Activated naive CD8-positive, alpha-beta T cell treated with anti-CD3 and anti-CD28 coated beads for 36 hours (primary cell): ENCODE results near the gene IGLL5. TPM values are rescaled to one million over a fixed set of nuclear protein-coding genes. Genes with fewer than 3 reads are reported as not detected.
"Not testable (repeated sequence)": the region's sequence is repeated elsewhere in the genome, so short reads cannot be mapped to it uniquely, and the experiment has no call there.

Experiments used
- DNase-seq: peaks from one replicate; pipeline ENCODE4 v3.0.0; 2021
- H3K27ac Mint-ChIP-seq: one replicate; pipeline ENCODE4 v1.8.0; 2022; ENCODE audit warnings: mild to moderate bottlenecking, moderate library complexity, mixed read lengths
- H3K27me3 Mint-ChIP-seq: one replicate; pipeline ENCODE4 v1.8.0; 2022; ENCODE audit warnings: mild to moderate bottlenecking, mixed read lengths
- H3K36me3 Mint-ChIP-seq: one replicate; pipeline ENCODE4 v1.8.0; 2021; ENCODE audit warnings: mild to moderate bottlenecking, mixed read lengths
- H3K4me1 Mint-ChIP-seq: one replicate; pipeline ENCODE4 v1.8.0; 2021; ENCODE audit warnings: mixed read lengths
- H3K4me3 Mint-ChIP-seq: one replicate; pipeline ENCODE4 v1.8.0; 2022; ENCODE audit warnings: mild to moderate bottlenecking, moderate library complexity, mixed read lengths
- H3K9me3 Mint-ChIP-seq: one replicate; pipeline ENCODE4 v1.8.0; 2022; ENCODE audit warnings: mixed read lengths
- total RNA-seq, 2 experiments: library from RNA; stranded (reverse); gene quantifications; one replicate each; pipeline ENCODE4 v1.2.3, GENCODE V29; 2021

Gene IGLL5
- total RNA-seq, 2 experiments from 2014 or later: 0.62 to 0.93 TPM

DNA sequence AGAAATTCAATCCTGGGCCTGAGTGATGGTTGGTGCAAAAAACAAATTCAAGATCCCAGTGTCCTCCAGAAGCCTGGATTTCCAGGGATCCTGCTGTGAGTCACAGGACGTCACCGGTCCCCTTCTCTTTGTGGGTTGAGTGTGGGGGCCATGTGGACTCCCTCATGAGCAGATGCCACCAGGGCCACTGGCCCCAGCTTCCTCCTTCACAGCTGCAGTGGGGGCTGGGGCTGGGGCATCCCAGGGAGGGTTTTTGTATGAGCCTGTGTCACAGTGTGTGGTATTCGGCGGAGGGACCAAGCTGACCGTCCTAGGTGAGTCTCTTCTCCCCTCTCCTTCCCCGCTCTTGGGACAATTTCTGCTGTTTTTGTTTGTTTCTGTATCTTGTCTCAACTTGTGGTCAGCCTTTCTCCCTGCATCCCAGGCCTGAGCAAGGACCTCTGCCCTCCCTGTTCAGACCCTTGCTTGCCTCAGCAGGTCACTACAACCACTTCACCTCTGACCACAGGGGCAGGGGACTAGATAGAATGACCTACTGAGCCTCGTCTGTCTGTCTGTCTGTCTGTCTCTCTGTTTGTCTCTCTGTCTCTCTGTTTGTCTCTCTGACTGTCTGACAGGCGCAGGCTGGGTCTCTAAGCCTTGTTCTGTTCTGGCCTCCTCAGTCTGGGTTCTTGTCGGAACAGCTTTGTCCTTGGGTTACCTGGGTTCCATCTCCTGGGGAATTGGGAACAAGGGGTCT lies 11.9 kb downstream of the IGLL5 start:
- not testable (repeated sequence) for H3K4me1 Mint-ChIP-seq, H3K36me3 Mint-ChIP-seq, H3K27ac Mint-ChIP-seq, H3K9me3 Mint-ChIP-seq, DNase-seq, H3K4me3 Mint-ChIP-seq
- peaks cover 23% of the 10 kb centered on the region for H3K27me3 Mint-ChIP-seq

DNA sequence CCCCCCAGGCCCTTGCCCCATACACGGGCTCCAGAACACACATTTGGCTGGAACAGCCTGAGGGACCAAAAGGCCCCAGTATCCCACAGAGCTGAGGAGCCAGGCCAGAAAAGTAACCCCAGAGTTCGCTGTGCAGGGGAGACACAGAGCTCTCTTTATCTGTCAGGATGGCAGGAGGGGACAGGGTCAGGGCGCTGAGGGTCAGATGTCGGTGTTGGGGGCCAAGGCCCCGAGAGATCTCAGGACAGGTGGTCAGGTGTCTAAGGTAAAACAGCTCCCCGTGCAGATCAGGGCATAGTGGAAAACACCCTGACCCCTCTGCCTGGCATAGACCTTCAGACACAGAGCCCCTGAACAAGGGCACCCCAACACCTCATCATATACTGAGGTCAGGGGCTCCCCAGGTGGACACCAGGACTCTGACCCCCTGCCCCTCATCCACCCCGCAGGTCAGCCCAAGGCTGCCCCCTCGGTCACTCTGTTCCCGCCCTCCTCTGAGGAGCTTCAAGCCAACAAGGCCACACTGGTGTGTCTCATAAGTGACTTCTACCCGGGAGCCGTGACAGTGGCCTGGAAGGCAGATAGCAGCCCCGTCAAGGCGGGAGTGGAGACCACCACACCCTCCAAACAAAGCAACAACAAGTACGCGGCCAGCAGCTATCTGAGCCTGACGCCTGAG lies 13.1 kb downstream of the IGLL5 start:
- DNase-seq, H3K9me3 Mint-ChIP-seq, H3K27ac Mint-ChIP-seq: not testable (repeated sequence)

DNA sequence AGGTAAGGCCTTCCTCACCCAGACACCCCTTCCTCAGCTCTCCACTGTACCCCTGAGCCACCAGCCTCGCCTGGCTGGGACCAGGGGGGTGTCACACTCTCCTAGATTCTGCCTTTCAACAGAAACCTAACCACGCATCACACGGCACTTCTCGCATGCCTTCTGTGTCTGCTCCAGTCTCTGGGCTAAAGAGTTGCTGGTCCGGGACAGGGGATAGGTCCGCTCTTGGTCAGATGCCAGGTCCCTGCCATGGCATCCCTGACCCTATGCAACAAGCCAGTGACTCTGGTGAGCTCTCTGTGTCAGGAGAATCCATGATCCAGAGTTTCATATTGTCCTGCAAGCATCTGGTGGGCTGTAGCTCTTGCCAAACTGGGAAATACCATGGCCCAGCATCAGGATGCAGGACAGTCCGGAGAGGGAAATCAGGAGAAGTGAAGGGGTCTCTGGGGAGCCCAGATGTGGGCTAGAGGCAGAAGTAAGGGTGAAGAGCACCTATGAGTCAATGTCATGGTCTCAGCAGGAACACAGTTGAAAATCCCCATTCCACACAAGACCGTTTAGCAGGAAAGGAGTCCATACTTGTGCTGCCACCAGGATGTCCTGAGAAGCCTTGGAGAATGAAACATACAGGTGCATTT lies 14.1 kb downstream of the IGLL5 start:
- no peak overlapping the region for H3K4me3 Mint-ChIP-seq
- no peak overlapping the region for H3K27ac Mint-ChIP-seq
- H3K9me3 Mint-ChIP-seq: no peaks in the 10 kb centered on the region
- DNase-seq: no peak
- H3K27me3 Mint-ChIP-seq: peaks cover 7% of the 10 kb centered on the region
- H3K36me3 Mint-ChIP-seq: no peaks in the 10 kb centered on the region
- H3K4me1 Mint-ChIP-seq: peaks cover 1% of the 10 kb centered on the region

More for the DNA sequence above, 13.1 kb downstream of the IGLL5 start:
- not testable (repeated sequence) for H3K36me3 Mint-ChIP-seq, H3K4me3 Mint-ChIP-seq, H3K4me1 Mint-ChIP-seq
- H3K27me3 Mint-ChIP-seq: peaks cover 15% of the 10 kb centered on the region

DNA sequence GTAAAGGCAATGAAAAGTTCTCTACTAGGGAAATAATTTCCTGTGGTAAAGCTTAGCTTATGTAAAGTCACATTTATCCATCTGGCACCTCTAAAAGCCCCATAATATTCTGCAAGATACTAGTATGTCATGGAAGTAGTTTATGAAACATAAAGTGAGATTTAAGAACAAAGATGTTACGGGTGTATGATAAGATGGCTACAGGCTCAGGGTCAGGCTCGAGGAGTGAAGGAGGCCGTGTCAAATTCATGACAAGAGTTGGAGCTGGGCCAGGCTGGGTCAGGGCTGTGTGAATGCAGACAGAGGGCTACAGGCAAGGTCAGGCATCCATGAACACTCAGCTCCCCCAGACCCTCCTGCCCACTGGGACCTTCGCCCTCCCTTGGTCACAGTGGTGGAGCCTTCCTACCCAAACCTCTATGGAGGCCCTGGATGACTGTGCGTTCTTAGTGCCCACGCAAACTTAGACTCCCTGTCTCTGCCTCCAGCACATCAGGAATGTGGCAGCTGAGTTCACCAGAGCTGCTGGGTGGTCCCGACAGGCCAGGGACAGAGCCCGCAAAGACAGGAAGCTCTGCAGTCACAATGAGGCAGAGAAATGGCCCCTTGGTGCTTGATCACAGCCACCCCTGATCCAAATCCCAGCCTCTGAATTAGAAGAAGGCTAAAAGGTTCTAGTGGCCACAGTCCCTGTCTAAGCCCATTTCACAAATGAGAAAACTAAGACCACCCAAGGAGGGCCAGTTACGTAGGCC lies 14.8 kb downstream of the IGLL5 start:
- Mint-ChIP-seq H3K36me3 (no peaks in the 10 kb centered on the region), H3K27ac (no peak overlapping the region), H3K4me1 (peaks cover 1% of the 10 kb centered on the region), H3K9me3 (no peaks in the 10 kb centered on the region), H3K4me3 (no peak overlapping the region), H3K27me3 (peaks cover 5% of the 10 kb centered on the region)
- DNase-seq: no peak

DNA sequence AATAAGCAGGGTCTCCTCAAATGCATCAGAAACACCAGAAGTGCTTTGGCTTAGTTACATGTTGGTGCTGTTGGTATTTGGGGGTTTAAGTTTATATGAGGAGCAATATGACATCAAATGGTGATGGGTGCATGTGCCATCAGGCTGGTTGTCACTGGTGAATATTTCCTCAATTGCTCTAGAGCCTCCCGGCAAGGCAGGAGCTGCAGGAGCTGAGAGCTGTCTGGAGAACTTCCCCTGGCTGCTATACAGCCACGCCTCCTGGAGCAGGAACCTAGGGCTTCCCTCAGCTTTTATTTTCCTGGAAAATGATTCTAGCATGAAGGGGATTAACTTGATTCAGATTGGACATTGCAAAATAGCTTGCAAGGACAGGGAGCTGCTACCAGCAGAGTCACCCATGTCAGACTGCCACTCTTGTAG lies 15.8 kb downstream of the IGLL5 start:
- peaks cover 1% of the 10 kb centered on the region for H3K4me1 Mint-ChIP-seq
- H3K9me3 Mint-ChIP-seq: no peaks in the 10 kb centered on the region
- H3K27ac Mint-ChIP-seq: no peak overlapping the region
- H3K27me3 Mint-ChIP-seq: no peaks in the 10 kb centered on the region
- DNase-seq: no peak
- no peak overlapping the region for H3K4me3 Mint-ChIP-seq
- no peaks in the 10 kb centered on the region for H3K36me3 Mint-ChIP-seq

DNA sequence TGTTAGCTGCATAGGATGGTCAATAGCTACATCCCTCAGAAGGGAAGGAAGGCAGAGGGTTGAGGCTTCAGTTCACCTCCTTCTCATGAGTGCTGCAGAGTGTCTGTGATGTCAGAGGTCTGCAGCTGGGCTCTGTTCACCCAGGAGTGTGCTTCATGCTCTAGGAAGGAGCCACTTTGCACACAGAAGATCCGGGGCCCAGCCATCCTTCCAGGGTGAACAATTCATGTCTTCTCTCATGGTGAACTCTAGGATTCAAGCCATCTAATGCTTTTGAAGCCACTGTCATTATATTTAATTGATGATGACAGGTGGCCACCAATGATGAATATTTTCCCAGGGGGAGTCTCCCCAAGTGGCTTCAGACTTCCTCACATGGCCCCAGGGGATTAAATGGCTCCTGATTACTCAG lies 16.2 kb downstream of the IGLL5 start:
- H3K27me3 Mint-ChIP-seq, DNase-seq, H3K36me3 Mint-ChIP-seq, H3K4me3 Mint-ChIP-seq, H3K9me3 Mint-ChIP-seq, H3K27ac Mint-ChIP-seq, H3K4me1 Mint-ChIP-seq: not testable (repeated sequence)

DNA sequence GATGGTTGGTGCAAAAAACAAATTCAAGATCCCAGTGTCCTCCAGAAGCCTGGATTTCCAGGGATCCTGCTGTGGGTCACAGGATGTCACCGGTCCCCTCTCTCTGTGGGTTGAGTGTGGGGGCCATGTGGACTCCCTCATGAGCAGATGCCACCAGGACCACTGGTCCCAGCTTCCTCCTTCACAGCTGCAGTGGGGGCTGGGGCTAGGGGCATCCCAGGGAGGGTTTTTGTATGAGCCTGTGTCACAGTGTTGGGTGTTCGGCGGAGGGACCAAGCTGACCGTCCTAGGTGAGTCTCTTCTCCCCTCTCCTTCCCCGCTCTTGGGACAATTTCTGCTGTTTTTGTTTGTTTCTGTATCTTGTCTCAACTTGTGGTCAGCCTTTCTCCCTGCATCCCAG lies 17.1 kb downstream of the IGLL5 start:
- H3K27me3 Mint-ChIP-seq, H3K9me3 Mint-ChIP-seq, H3K4me1 Mint-ChIP-seq, H3K36me3 Mint-ChIP-seq, H3K27ac Mint-ChIP-seq, H3K4me3 Mint-ChIP-seq, DNase-seq: not testable (repeated sequence)

DNA sequence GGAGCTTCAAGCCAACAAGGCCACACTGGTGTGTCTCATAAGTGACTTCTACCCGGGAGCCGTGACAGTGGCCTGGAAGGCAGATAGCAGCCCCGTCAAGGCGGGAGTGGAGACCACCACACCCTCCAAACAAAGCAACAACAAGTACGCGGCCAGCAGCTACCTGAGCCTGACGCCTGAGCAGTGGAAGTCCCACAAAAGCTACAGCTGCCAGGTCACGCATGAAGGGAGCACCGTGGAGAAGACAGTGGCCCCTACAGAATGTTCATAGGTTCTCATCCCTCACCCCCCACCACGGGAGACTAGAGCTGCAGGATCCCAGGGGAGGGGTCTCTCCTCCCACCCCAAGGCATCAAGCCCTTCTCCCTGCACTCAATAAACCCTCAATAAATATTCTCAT lies 18.8 kb downstream of the IGLL5 start:
- H3K27ac Mint-ChIP-seq, H3K36me3 Mint-ChIP-seq, H3K4me3 Mint-ChIP-seq, DNase-seq, H3K4me1 Mint-ChIP-seq, H3K27me3 Mint-ChIP-seq, H3K9me3 Mint-ChIP-seq: not testable (repeated sequence)

DNA sequence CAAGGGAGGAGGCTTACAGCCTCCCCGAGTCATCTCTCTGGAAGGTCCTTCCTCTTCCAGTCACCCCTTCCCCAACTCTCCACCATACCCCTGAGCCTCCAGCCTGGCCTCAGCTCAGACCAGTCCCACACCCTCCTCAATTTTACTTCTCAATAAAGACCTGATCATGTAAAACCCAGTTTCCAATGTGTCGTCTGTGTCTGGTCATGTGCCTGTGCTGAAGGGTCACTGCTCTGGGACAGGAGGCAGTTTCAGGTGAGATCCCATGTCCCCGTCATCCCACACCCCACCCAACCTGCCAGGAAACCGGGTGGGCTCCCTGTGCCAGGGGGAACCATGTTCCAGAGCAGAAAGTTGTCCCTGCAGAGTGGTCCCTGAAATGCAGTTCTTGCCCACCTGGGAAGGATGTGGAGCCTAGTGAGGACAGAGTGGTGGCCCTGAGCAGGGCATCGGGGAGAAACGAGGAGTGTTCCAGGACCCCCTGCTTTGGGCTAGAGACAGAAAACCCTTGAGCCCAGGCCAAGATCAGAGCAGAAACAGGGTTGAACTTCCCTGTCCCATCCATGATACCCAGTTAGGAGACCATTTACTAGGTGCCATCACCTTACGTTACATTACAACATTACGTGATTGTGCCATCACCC lies 19.4 kb downstream of the IGLL5 start:
- Mint-ChIP-seq H3K27ac (no peak overlapping the region), H3K9me3 (no peaks in the 10 kb centered on the region), H3K4me1 (peaks cover 1% of the 10 kb centered on the region), H3K36me3 (no peaks in the 10 kb centered on the region), H3K27me3 (no peaks in the 10 kb centered on the region), H3K4me3 (no peak overlapping the region)
- DNase-seq: no peak

DNA sequence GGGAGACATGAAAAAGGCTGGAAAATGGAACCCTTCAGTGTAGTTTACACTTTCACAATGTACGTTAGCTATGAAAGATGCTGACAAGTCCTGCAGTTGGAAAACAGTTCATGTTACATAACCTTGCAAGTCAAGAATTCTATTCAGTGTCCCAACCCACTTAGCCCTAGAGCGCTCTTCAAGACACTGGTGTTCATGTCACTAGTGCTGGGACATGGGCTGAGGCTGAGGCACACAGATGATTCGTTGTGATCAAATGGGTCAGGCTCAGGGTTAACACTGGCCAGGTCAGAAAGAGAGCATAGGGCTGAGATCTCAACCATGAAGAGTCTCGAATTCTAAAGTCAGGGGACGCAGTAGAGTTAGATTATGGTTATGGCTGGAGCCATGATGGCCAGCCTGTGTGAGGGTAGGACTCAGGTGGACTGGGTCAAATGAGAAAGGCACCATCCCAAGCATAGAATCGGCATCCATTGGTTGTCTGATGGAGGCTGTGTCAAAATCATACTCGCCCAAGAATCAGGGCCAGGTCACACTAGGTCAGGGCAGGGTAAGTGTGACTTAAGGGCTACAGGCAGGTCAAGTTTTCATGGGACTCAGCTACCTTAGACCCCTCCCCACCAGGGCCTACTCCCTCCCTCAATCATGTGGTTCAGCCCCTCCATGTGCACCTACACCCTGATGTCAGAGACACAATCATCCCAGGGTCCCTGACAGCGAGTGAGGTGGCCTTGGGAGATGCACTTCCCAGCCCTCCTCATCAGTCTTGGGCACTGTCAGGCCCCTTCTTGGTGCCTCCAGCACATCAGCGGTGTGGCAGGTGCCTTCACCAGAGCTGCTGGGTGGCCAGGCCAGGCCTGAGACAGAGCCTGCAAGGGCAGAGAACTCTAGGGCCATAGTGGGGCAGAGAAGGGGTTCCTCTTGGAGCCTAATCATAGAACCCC lies 20.2 kb downstream of the IGLL5 start:
- Mint-ChIP-seq H3K4me3 (no peak overlapping the region), H3K36me3 (no peaks in the 10 kb centered on the region)

DNA sequence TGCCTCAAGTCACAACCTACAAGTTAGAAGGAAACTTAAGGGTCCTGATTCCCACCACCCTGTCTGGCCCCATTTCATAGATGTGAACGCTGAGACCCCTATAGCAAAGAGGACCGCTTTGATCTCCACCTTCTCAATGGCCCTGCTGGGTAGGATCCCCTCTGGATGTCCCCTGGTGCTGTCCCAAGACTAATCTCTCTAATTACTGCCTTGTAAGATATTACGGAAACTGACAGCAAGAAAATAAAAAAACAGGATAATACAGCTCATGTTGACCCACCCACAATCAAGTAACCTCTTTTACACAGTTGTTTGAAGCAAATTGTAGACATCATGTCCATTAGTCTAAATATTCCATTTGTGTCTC lies 20.9 kb downstream of the IGLL5 start:
- no peak overlapping the region for H3K4me3 Mint-ChIP-seq
- peaks cover 1% of the 10 kb centered on the region for H3K4me1 Mint-ChIP-seq
- no peak overlapping the region for H3K27ac Mint-ChIP-seq
- H3K9me3 Mint-ChIP-seq: no peaks in the 10 kb centered on the region
- no peaks in the 10 kb centered on the region for H3K27me3 Mint-ChIP-seq
- no peak for DNase-seq
- H3K36me3 Mint-ChIP-seq: no peaks in the 10 kb centered on the region

More for the DNA sequence above, 20.2 kb downstream of the IGLL5 start:
- Mint-ChIP-seq H3K27ac (no peak overlapping the region), H3K4me1 (peaks cover 1% of the 10 kb centered on the region), H3K27me3 (no peaks in the 10 kb centered on the region), H3K9me3 (no peaks in the 10 kb centered on the region)
- no peak for DNase-seq

DNA sequence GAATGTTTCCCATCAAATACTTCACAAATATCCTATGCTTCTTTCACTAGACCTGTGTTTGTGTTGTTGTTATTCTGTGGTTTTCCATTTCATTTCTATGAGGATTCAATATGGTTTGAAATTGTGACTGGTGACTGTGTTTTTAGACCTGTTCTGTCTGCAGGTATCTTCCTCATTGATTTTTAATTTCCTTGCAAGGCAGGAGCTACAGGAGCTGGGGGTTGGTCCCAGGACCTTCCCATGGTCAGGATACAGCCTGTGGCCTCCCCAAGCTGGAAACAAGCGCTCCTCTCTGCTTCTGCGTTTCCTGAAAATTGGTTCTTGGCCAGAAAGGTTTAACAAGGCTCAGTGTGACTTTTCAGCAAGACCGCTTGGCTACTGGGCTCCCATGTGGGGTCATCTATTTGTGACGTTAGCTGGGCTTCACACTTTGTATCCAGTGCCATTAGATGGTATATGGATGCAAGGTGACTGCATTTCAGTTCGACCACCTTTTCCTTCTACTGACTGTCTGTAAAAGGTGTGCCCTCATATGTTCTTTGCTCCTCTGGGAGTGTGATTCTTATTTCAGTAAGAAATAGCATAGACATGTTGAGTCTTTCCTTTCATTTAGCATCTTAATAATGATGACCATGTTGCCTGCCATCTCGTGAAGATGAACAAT lies 21.5 kb downstream of the IGLL5 start:
- Mint-ChIP-seq H3K27me3 (no peaks in the 10 kb centered on the region), H3K4me1 (peaks cover under 1% of the 10 kb centered on the region), H3K27ac (no peak overlapping the region), H3K36me3 (no peaks in the 10 kb centered on the region), H3K4me3 (no peak overlapping the region), H3K9me3 (no peaks in the 10 kb centered on the region)
- no peak for DNase-seq

DNA sequence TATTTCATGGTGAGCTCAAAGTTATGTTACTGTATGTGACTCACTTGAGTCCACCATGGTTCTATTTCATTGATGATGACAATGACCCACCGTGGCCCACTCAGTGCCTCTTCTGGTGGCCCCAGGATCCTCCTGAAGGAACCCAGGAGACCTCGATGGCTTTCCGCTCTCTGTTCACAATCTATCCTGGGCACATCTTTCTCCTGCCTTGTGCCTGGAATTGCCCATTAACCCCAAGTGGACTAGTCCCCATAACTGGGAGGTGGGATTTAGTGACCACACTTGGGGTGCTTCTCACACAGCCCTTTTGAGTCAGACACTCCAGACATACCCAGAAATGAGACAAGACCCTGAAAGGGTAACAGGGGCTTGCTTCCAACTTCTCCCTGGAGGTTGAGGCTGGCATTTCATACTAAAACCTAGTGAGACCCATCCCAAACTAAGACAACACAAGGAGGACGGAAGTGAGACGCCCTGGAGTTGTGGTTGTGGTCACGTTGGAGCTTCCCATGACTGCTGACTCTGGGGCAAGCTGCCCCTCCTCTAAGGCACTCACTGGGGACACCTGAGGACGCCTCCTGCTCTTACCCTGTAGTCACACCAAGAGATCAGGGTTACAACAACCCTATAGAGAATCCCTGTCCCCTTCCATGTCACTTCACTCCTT lies 22.1 kb downstream of the IGLL5 start:
- no peaks in the 10 kb centered on the region for H3K9me3 Mint-ChIP-seq
- no peak for DNase-seq
- H3K4me3 Mint-ChIP-seq: no peak overlapping the region
- no peaks in the 10 kb centered on the region for H3K4me1 Mint-ChIP-seq
- no peaks in the 10 kb centered on the region for H3K36me3 Mint-ChIP-seq
- no peaks in the 10 kb centered on the region for H3K27me3 Mint-ChIP-seq
- no peak overlapping the region for H3K27ac Mint-ChIP-seq
